Fibroblast of skin of left biceps (primary cell): Measurements from ENCODE around the gene FARSA.
"Not testable (repeated sequence)": the region's sequence is repeated elsewhere in the genome, so short reads cannot be mapped to it uniquely, and the experiment has no call there.

Source experiments
- DNase-seq, 2 experiments: peaks; one replicate each; pipeline ENCODE4 v3.0.0-alpha.2; 2013; ENCODE audit warnings: low read depth in 2 of 2

Gene FARSA

GRCh38 chr19:12953799-12954611, 20.5 kb upstream of the FARSA start:
- no peak for DNase-seq

GRCh38 chr19:12953138-12953798, 19.8 kb upstream of the FARSA start:
- no peak for DNase-seq

- no peak for DNase-seq
Measured at GRCh38 chr19:12952488-12953137, 19.1 kb upstream of the FARSA start.

- not testable (repeated sequence) for DNase-seq
Measured at GRCh38 chr19:12952050-12952449, 18.5 kb upstream of the FARSA start.

- DNase-seq = no peak
Measured at GRCh38 chr19:12949363-12950283, 16.1 kb upstream of the FARSA start.

- no peak for DNase-seq
Measured at GRCh38 chr19:12948612-12949362, 15.3 kb upstream of the FARSA start.

GRCh38 chr19:12947702-12948611, 14.4 kb upstream of the FARSA start:
- no peak for DNase-seq

GRCh38 chr19:12946731-12947496, 13.4 kb upstream of the FARSA start:
- DNase-seq = no peak

- peak; percentile 33 to 35 for DNase-seq
Measured at GRCh38 chr19:12946092-12946721, 12.7 kb upstream of the FARSA start.

GRCh38 chr19:12945479-12946091, 12.1 kb upstream of the FARSA start, which contains the start of gene RAD23A:
RAD23A (plus strand) TSS chr19:12945862; CDS start chr19:12945949, 87 bp downstream.
- peak; percentile 95 to 96 for DNase-seq

GRCh38 chr19:12944104-12944674, 10.7 kb upstream of the FARSA start:
- DNase-seq = no peak

- DNase-seq = no peak
Measured at GRCh38 chr19:12943437-12944044, 10.0 kb upstream of the FARSA start.

- DNase-seq = no peak
Measured at GRCh38 chr19:12940897-12941296, 7.4 kb upstream of the FARSA start.

- DNase-seq = no peak
Measured at GRCh38 chr19:12939975-12940423, 6.5 kb upstream of the FARSA start.

- DNase-seq = no peak
Measured at GRCh38 chr19:12938779-12939601, 5.5 kb upstream of the FARSA start.
